K562 (cell line): ENCODE results near the gene DCAF8. TPM values are rescaled to one million over a fixed set of nuclear protein-coding genes. Genes with fewer than 3 reads are reported as not detected.

ENCODE experiments used
- BHLHE40 ChIP-seq: IDR thresholded peaks from 2 replicates; pipeline ENCODE4 v1.6.1; 2011; ENCODE audit warnings: low read length, improper control_type of control experiment
- EHMT2 ChIP-seq: fragments of 450-650 bp; IDR thresholded peaks from 2 replicates; pipeline ENCODE4 v1.6.1; 2018; ENCODE audit warnings: antibody characterized with exemption
- ELF2 ChIP-seq: fragments of 250-450 bp; sonication (Bioruptor Pico); IDR thresholded peaks from 2 replicates; pipeline ENCODE4 v1.5.0; 2021; ENCODE audit warnings: mild to moderate bottlenecking
- JUND ChIP-seq, 2 experiments: IDR thresholded peaks; 2 replicates in 1 of 2; 3 replicates in 1 of 2; pipeline ENCODE4 v1.6.1; 2011; ENCODE audit warnings: borderline replicate concordance in 2 of 2, low read depth in 2 of 2, low read length in 2 of 2, improper control_type of control experiment in 1 of 2, missing biosample characterization in 1 of 2, missing genetic modification characterization in 1 of 2, missing genetic modification reagents in 1 of 2
- KDM1A ChIP-seq, 2 experiments: fragments of 450-650 bp; IDR thresholded peaks; 2 replicates each; pipeline ENCODE4 v1.6.1; 2016; ENCODE audit warnings: mild to moderate bottlenecking in 2 of 2
- KHSRP ChIP-seq: fragments of 450-650 bp; IDR thresholded peaks from 2 replicates; pipeline ENCODE4 v1.6.1; 2017
- NCOA6 ChIP-seq: fragments of 450-650 bp; IDR thresholded peaks from 2 replicates; pipeline ENCODE4 v1.6.1; 2017; ENCODE audit warnings: mild to moderate bottlenecking
- NFE2L1 ChIP-seq: fragments of 450-650 bp; IDR thresholded peaks from 2 replicates; pipeline ENCODE4 v1.6.1; 2016; ENCODE audit warnings: missing genetic modification characterization, low read depth, mild to moderate bottlenecking, missing compliant biosample characterization, moderate library complexity, borderline replicate concordance
- NUFIP1 ChIP-seq: fragments of 450-650 bp; IDR thresholded peaks from 2 replicates; pipeline ENCODE4 v1.6.1; 2018; ENCODE audit not compliant: partially characterized antibody
- PRDM10 ChIP-seq: fragments of 450-650 bp; IDR thresholded peaks from 2 replicates; pipeline ENCODE4 v1.6.1; 2018; ENCODE audit not compliant: partially characterized antibody
- SOX6 ChIP-seq: fragments of 450-650 bp; IDR thresholded peaks from 2 replicates; pipeline ENCODE4 v1.6.1; 2014; ENCODE audit warnings: mild to moderate bottlenecking
- TGIF2 ChIP-seq: sonication (generic); formaldehyde crosslinking; IDR thresholded peaks from 2 replicates; pipeline ENCODE4 v1.8.1; 2022; ENCODE audit warnings: mild to moderate bottlenecking, missing genetic modification reagents, moderate library complexity
- ZNF140 ChIP-seq: fragments of 250-450 bp; sonication (Bioruptor Pico); IDR thresholded peaks from 2 replicates; pipeline ENCODE4 v1.8.0; 2021; ENCODE audit warnings: moderate library complexity, mild to moderate bottlenecking, inconsistent platforms
- ZNF274 ChIP-seq: IDR thresholded peaks from 2 replicates; pipeline ENCODE4 v1.6.1; 2011; ENCODE audit warnings: low read depth, mild to moderate bottlenecking, low read length, moderate library complexity, borderline replicate concordance
- ZNF280B ChIP-seq: fragments of 250-450 bp; sonication (Bioruptor Pico); IDR thresholded peaks from 2 replicates; pipeline ENCODE4 v1.5.1; 2021; ENCODE audit warnings: mild to moderate bottlenecking
- ZNF3 ChIP-seq: fragments of 250-450 bp; sonication (Bioruptor Pico); IDR thresholded peaks from 2 replicates; pipeline ENCODE4 v1.5.0; 2021; ENCODE audit warnings: mild to moderate bottlenecking, moderate library complexity
- ZNF324 ChIP-seq: fragments of 250-450 bp; sonication (Bioruptor Pico); IDR thresholded peaks from 2 replicates; pipeline ENCODE4 v1.4.0; 2020; ENCODE audit warnings: mild to moderate bottlenecking
- ZNF445 ChIP-seq: fragments of 250-450 bp; sonication (Bioruptor Pico); IDR thresholded peaks from 2 replicates; pipeline ENCODE4 v1.4.0; 2020; ENCODE audit warnings: low read depth, mild to moderate bottlenecking, moderate library complexity
- ZNF512 ChIP-seq: IDR thresholded peaks from 2 replicates; pipeline ENCODE4 v1.6.1; 2016; ENCODE audit warnings: missing genetic modification characterization, missing compliant biosample characterization
- ZNF75A ChIP-seq: fragments of 450-650 bp; formaldehyde crosslinking; IDR thresholded peaks from 2 replicates; pipeline ENCODE4 v1.4.0; 2020; ENCODE audit warnings: mild to moderate bottlenecking
- ZNF830 ChIP-seq: fragments of 250-450 bp; sonication (Bioruptor Pico); IDR thresholded peaks from 2 replicates; pipeline ENCODE4 v1.5.0; 2021; ENCODE audit warnings: mild to moderate bottlenecking
- polyA plus RNA-seq, 8 experiments: library from polyadenylated mRNA; depleted of rRNA in 4 of 8; stranded (reverse) in 5 of 8; unstranded in 3 of 8; fragments of >200 nt; fragmentation: Nextera tagmentation in 2 of 8; fragmentation: Illumina TruSeq in 1 of 8; extraction: Ambion mirVana in 2 of 8; extraction: Trizol in 1 of 8; gene quantifications; 2 replicates each; pipeline versions ENCODE4 v1.2.1 to v1.2.3, GENCODE V29; 2011 to 2014; ENCODE audit warnings: inconsistent platforms in 1 of 8, missing spikeins in 1 of 8
- total RNA-seq, 7 experiments: library from RNA; depleted of rRNA in 6 of 7; stranded (reverse); fragments of >200 nt in 6 of 7; fragmentation: Illumina TruSeq in 2 of 7; extraction: Trizol in 2 of 7; gene quantifications; 2 replicates each; pipeline versions ENCODE4 v1.2.1 to v1.2.3, GENCODE V29; 2011 to 2021; ENCODE audit warnings: low replicate concordance in 1 of 7
- TF ChIP-seq, protein P1 (sequence below): sonication (generic); formaldehyde crosslinking; IDR thresholded peaks from 2 replicates; pipeline ENCODE4 v1.8.1; 2023; ENCODE audit warnings: mild to moderate bottlenecking, missing genetic modification reagents

The DCAF8 gene
- total and polyA plus RNA-seq, 9 of the 15 experiments (the other 6 are each of a cell fraction or from before 2014, with no cell fraction given): 11.6 to 149 (median 81.3) TPM

- TF ChIP-seq JUND (IDR thresholded peaks at IDR 0.05; ENCODE audit: borderline replicate concordance, low read depth, low read length) (no peak), JUND (tag; IDR thresholded peaks at IDR 0.05; ENCODE audit: borderline replicate concordance, low read depth, low read length) (no peak), PRDM10 (no peak), SOX6 (no peak), NFE2L1 (no peak), ZNF280B (no peak), ZNF324 (no peak), KDM1A (IDR thresholded peaks at IDR 0.05) (no peak), ZNF512 (tag) (no peak), ZNF75A (no peak), ZNF274 (no peak), ZNF140 (no peak), TGIF2 (CRISPR knock-in tag) (no peak), ZNF830 (CRISPR knock-in tag) (no peak), BHLHE40 (no peak), ZNF3 (no peak), KHSRP (no peak), ELF2 (CRISPR knock-in tag) (no peak), NCOA6 (no peak), EHMT2 (no peak), ZNF445 (CRISPR knock-in tag) (no peak), NUFIP1 (no peak)
- TF ChIP-seq, protein P1, sequence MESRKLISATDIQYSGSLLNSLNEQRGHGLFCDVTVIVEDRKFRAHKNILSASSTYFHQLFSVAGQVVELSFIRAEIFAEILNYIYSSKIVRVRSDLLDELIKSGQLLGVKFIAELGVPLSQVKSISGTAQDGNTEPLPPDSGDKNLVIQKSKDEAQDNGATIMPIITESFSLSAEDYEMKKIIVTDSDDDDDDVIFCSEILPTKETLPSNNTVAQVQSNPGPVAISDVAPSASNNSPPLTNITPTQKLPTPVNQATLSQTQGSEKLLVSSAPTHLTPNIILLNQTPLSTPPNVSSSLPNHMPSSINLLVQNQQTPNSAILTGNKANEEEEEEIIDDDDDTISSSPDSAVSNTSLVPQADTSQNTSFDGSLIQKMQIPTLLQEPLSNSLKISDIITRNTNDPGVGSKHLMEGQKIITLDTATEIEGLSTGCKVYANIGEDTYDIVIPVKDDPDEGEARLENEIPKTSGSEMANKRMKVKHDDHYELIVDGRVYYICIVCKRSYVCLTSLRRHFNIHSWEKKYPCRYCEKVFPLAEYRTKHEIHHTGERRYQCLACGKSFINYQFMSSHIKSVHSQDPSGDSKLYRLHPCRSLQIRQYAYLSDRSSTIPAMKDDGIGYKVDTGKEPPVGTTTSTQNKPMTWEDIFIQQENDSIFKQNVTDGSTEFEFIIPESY (CRISPR knock-in tag): no peak
Measured at GRCh38 chr1:160284782-160285344, 22.5 kb upstream of the DCAF8 start, which contains the start of gene PEX19 (continued).
